Neural cell (in vitro differentiated cells): ENCODE data around the gene MYO7A.

Experiments used
- CTCF ChIP-seq: fragments of 450-650 bp; IDR thresholded peaks from 2 replicates; pipeline ENCODE4 v1.5.1; 2014; ENCODE audit warnings: antibody characterized with exemption, mild to moderate bottlenecking, moderate library complexity; ENCODE audit not compliant: poor library complexity, severe bottlenecking
- EP300 ChIP-seq: fragments of 450-650 bp; conservative IDR thresholded peaks from 2 replicates; pipeline ENCODE4 v1.6.1; 2014; ENCODE audit warnings: antibody characterized with exemption, mild to moderate bottlenecking, moderate library complexity; ENCODE audit not compliant: poor library complexity, severe bottlenecking
- EZH2 ChIP-seq: fragments of 200-600, 300-800 bp; shearing (Covaris generic), sonication (generic); IDR thresholded peaks from 2 replicates; pipeline ENCODE4 v1.6.1; 2014; ENCODE audit warnings: antibody characterized with exemption, low read length, borderline replicate concordance, mild to moderate bottlenecking; ENCODE audit not compliant: insufficient read depth, poor library complexity, severe bottlenecking
- POLR2AphosphoS5 ChIP-seq: IDR thresholded peaks from 2 replicates; pipeline ENCODE4 v1.6.1; 2012
- RAD21 ChIP-seq: fragments of 450-650 bp; conservative IDR thresholded peaks from 2 replicates; pipeline ENCODE4 v1.6.1; 2014; ENCODE audit warnings: antibody characterized with exemption, mild to moderate bottlenecking, moderate library complexity
- SMC3 ChIP-seq: fragments of 450-650 bp; conservative IDR thresholded peaks from 2 replicates; pipeline ENCODE4 v1.6.1; 2014; ENCODE audit warnings: antibody characterized with exemption, mild to moderate bottlenecking, moderate library complexity; ENCODE audit not compliant: poor library complexity
- TAF1 ChIP-seq: IDR thresholded peaks from 2 replicates; pipeline ENCODE4 v1.6.1; 2012; ENCODE audit warnings: low read depth
- TF ChIP-seq, protein P1 (sequence below): IDR thresholded peaks from 2 replicates; pipeline ENCODE4 v1.6.1; 2012; ENCODE audit warnings: borderline replicate concordance

GRCh38 chr11:77127235-77127911, 673 bp upstream of the MYO7A start:
- TF ChIP-seq EP300 (no peak), RAD21 (peak; percentile 80), CTCF (peak; percentile 97), EZH2 (no peak), POLR2AphosphoS5 (no peak), TAF1 (no peak), SMC3 (peak; percentile 94)
- TF ChIP-seq, protein P1, sequence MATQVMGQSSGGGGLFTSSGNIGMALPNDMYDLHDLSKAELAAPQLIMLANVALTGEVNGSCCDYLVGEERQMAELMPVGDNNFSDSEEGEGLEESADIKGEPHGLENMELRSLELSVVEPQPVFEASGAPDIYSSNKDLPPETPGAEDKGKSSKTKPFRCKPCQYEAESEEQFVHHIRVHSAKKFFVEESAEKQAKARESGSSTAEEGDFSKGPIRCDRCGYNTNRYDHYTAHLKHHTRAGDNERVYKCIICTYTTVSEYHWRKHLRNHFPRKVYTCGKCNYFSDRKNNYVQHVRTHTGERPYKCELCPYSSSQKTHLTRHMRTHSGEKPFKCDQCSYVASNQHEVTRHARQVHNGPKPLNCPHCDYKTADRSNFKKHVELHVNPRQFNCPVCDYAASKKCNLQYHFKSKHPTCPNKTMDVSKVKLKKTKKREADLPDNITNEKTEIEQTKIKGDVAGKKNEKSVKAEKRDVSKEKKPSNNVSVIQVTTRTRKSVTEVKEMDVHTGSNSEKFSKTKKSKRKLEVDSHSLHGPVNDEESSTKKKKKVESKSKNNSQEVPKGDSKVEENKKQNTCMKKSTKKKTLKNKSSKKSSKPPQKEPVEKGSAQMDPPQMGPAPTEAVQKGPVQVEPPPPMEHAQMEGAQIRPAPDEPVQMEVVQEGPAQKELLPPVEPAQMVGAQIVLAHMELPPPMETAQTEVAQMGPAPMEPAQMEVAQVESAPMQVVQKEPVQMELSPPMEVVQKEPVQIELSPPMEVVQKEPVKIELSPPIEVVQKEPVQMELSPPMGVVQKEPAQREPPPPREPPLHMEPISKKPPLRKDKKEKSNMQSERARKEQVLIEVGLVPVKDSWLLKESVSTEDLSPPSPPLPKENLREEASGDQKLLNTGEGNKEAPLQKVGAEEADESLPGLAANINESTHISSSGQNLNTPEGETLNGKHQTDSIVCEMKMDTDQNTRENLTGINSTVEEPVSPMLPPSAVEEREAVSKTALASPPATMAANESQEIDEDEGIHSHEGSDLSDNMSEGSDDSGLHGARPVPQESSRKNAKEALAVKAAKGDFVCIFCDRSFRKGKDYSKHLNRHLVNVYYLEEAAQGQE: no peak
